Testis (tissue), 3 donors: ENCODE data around the gene TCF12. TPM values are rescaled to one million over a fixed set of nuclear protein-coding genes. Genes with fewer than 3 reads are reported as not detected.

Source experiments
- DNase-seq: peaks from one replicate; pipeline ENCODE4 v3.0.0-alpha.2; 2019
- H3K27ac ChIP-seq, 2 donors: fragments of 200-600 bp; sonication (generic); one replicate each; pipeline ENCODE4 v1.5.1; 2019
- H3K27me3 ChIP-seq: fragments of 200-600 bp; sonication (generic); one replicate; pipeline ENCODE4 v1.5.1; 2019
- H3K36me3 ChIP-seq: fragments of 200-600 bp; sonication (generic); one replicate; pipeline ENCODE4 v1.5.1; 2017; ENCODE audit warnings: low read depth; ENCODE audit errors: missing control alignments
- H3K4me1 ChIP-seq: fragments of 200-600 bp; sonication (generic); one replicate; pipeline ENCODE4 v1.5.1; 2019
- H3K4me3 ChIP-seq, 2 donors: fragments of 200-600 bp; sonication (generic); one replicate each; pipeline ENCODE4 v1.5.1; 2017 to 2019
- H3K9me3 ChIP-seq: fragments of 200-600 bp; sonication (generic); one replicate; pipeline ENCODE4 v1.5.1; 2017
- POLR2A ChIP-seq: fragments of 450-650 bp; IDR thresholded peaks from one replicate; pipeline ENCODE4 v1.6.1; 2017; ENCODE audit warnings: antibody characterized with exemption, mild to moderate bottlenecking, moderate library complexity
- WGBS, 2 donors: methylation state at CpG; one replicate each; pipeline ENCODE4 v1.1.5; 2018; 5-methylcytosine and 5-hydroxymethylcytosine counted together
- intact Hi-C: fragments of 100-400 bp; cut with DNase I; formaldehyde crosslinking; loops from one replicate; pipeline ENCODE4 v1.15.1; 2023; ENCODE audit warnings: low total_unique reads
- polyA plus RNA-seq: library from polyadenylated mRNA; stranded (reverse); fragments of 350-450 nt; fragmentation: Illumina TruSeq; extraction: RNeasy Lipid Tissue Mini Kit (QIAGEN cat#74804); gene quantifications from one replicate; pipeline ENCODE4 v1.2.3, GENCODE V29; 2014; ENCODE audit warnings: low read depth, low replicate concordance; ENCODE audit not compliant: insufficient read depth
- total RNA-seq, 2 donors: library from RNA; depleted of rRNA; stranded (reverse); fragments of >200 nt; gene quantifications; one replicate each; pipeline ENCODE4 v1.2.3, GENCODE V29; 2016
- TF ChIP-seq, protein P1 (sequence below), 3 experiments: fragments of 450-650 bp in 2 of 3; fragments of 200-600 bp in 1 of 3; sonication (generic) in 1 of 3; IDR thresholded peaks; one replicate each; pipeline ENCODE4 v1.5.1; 2016 to 2019; ENCODE audit warnings: antibody characterized with exemption in 3 of 3, mild to moderate bottlenecking in 2 of 3, moderate library complexity in 1 of 3

TCF12 gene
- total and polyA plus RNA-seq, 3 donors from 2014 or later, result 51.8 to 152 (median 146) TPM

DNA sequence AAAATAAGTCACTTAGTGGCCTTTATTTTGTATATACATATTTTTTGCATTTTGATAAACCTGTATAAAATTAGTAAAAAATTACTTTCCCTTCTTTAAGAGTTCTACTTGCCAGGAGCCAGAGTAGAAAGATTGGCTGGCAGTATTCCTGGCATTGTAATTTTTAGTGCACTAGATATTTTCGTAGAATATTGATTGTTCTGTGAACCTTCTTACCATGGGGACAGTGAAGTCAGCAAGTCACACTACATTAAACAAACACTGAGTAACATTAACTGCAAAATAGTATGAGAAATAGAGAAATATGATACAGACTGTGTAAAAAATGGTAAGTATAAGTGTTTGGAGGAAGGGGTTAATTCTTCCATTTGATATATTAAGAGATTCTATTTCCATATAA is 26.0 kb downstream of the TCF12 start:
- intact Hi-C loops, result no loop called here
- no peak overlapping the region for H3K4me3 ChIP-seq
- no peaks in the 10 kb centered on the region for H3K36me3 ChIP-seq
- H3K4me1 ChIP-seq, result no peaks in the 10 kb centered on the region
- TF ChIP-seq, protein P1, sequence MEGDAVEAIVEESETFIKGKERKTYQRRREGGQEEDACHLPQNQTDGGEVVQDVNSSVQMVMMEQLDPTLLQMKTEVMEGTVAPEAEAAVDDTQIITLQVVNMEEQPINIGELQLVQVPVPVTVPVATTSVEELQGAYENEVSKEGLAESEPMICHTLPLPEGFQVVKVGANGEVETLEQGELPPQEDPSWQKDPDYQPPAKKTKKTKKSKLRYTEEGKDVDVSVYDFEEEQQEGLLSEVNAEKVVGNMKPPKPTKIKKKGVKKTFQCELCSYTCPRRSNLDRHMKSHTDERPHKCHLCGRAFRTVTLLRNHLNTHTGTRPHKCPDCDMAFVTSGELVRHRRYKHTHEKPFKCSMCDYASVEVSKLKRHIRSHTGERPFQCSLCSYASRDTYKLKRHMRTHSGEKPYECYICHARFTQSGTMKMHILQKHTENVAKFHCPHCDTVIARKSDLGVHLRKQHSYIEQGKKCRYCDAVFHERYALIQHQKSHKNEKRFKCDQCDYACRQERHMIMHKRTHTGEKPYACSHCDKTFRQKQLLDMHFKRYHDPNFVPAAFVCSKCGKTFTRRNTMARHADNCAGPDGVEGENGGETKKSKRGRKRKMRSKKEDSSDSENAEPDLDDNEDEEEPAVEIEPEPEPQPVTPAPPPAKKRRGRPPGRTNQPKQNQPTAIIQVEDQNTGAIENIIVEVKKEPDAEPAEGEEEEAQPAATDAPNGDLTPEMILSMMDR (IDR thresholded peaks at IDR 0.05), result no peak
- TF ChIP-seq POLR2A, result no peak
- no peaks in the 10 kb centered on the region for H3K27me3 ChIP-seq
- no peak overlapping the region for H3K27ac ChIP-seq
- no peak for DNase-seq
- 77 to 81% methylated on average over 1 of the region's 1 CpG for WGBS, 2 donors
- no peaks in the 10 kb centered on the region for H3K9me3 ChIP-seq

GRCh38 chr15:56946150-56946549 is 27.7 kb downstream of the TCF12 start:
- no peak overlapping the region for H3K27ac ChIP-seq
- no peak overlapping the region for H3K4me3 ChIP-seq
- intact Hi-C loops, result no loop called here
- H3K4me1 ChIP-seq, result no peaks in the 10 kb centered on the region
- no peak for DNase-seq
- H3K36me3 ChIP-seq, result no peaks in the 10 kb centered on the region
- H3K9me3 ChIP-seq, result no peaks in the 10 kb centered on the region
- no peaks in the 10 kb centered on the region for H3K27me3 ChIP-seq
- TF ChIP-seq, protein P1 (IDR thresholded peaks at IDR 0.05), result no peak
- no peak for TF ChIP-seq POLR2A
- 90 to 95% methylated on average over 3 of the region's 3 CpGs for WGBS, 2 donors

- H3K27ac ChIP-seq, result no peak overlapping the region
- H3K4me1 ChIP-seq, result no peaks in the 10 kb centered on the region
- H3K9me3 ChIP-seq, result no peaks in the 10 kb centered on the region
- DNase-seq, result no peak
- no peaks in the 10 kb centered on the region for H3K36me3 ChIP-seq
- no peaks in the 10 kb centered on the region for H3K27me3 ChIP-seq
- TF ChIP-seq POLR2A, result no peak
- TF ChIP-seq, protein P1 (IDR thresholded peaks at IDR 0.05), result no peak
- WGBS, 2 donors, result 90 to 93% methylated on average over 6 of the region's 6 CpGs
- H3K4me3 ChIP-seq, result no peak overlapping the region
- intact Hi-C loops, result no loop called here
These were observed 29.7 kb downstream of the TCF12 start for GRCh38 chr15:56948000-56948763.

- H3K27me3 ChIP-seq, result no peaks in the 10 kb centered on the region
- no peaks in the 10 kb centered on the region for H3K4me1 ChIP-seq
- no peak overlapping the region for H3K27ac ChIP-seq
- no peaks in the 10 kb centered on the region for H3K9me3 ChIP-seq
- 97 to 100% methylated on average over 1 of the region's 1 CpG for WGBS, 2 donors
- TF ChIP-seq POLR2A, result no peak
- TF ChIP-seq, protein P1 (IDR thresholded peaks at IDR 0.05), result no peak
- no peak overlapping the region for H3K4me3 ChIP-seq
- DNase-seq, result no peak
- H3K36me3 ChIP-seq, result no peaks in the 10 kb centered on the region
- intact Hi-C loops, result no loop called here
These were observed 30.3 kb downstream of the TCF12 start for GRCh38 chr15:56948764-56949101.

GRCh38 chr15:56950979-56951378 is 32.5 kb downstream of the TCF12 start:
- Histone ChIP-seq H3K4me3 (no peak overlapping the region), H3K4me1 (no peaks in the 10 kb centered on the region), H3K27me3 (no peaks in the 10 kb centered on the region), H3K27ac (no peak overlapping the region), H3K9me3 (no peaks in the 10 kb centered on the region), H3K36me3 (no peaks in the 10 kb centered on the region)
- intact Hi-C loops, result no loop called here
- DNase-seq, result no peak
- WGBS, 2 donors, result 93 to 98% methylated on average over 6 of the region's 6 CpGs
- TF ChIP-seq, protein P1 (IDR thresholded peaks at IDR 0.05), result no peak
- no peak for TF ChIP-seq POLR2A
